HG03342 (cell line): Measurements from ENCODE around the gene PLA2R1.

Source experiments
- ATAC-seq: cut with Tn5 transposase; IDR thresholded peaks from one replicate; pipeline ENCODE4 v1.9.1; 2021; ENCODE audit warnings: mild to moderate bottlenecking, moderate library complexity; ENCODE audit not compliant: unreplicated experiment

PLA2R1 gene

DNA sequence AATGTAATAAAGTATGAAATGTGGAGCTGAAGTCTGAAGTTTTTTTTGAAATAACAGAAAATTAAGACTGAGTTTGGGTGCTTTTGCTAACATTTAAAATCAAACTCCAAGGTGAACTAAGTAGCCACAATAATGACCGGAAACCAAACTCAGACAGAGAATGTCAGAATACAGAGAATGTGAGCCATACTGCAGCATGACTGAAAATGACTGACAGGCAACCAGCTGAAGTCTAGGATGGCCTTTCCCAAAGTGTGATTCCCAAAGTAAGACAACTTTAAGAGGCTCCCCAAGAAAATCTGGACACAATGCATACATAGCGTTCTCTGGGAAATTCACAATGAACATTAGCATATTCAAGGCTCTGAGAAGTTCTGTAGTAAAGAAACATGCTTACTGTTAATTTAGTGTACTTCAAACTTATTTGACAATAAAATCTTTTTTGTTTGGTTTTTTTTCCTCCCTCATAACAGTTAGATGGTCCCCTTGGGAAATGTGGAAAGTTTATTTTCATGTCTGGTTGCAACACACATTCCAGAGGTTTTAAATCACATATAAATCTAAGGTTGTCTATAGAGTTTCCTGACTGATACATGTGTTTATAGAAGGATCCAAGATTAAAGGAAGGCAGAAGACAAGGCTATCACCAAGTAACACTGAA lies 28.6 kb downstream of the PLA2R1 start:
- no peak for ATAC-seq

DNA sequence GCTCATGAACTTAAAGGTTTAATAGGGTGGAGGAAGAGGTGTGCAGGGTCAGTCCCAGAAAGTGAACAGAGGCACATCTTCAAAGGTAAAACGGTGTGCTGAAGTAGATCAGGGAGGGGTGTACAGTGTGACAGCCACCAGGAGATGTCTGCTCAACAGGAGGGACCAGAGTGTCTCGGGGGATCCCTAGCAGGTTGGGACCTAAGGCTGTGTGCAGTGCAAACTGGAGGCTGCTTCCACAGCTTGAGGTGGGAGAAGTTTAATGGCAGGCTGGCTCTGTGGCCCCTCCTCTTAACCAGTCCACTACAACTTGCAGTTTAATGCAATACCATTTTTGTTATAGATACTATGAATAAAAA lies 33.2 kb downstream of the PLA2R1 start:
- no peak for ATAC-seq

DNA sequence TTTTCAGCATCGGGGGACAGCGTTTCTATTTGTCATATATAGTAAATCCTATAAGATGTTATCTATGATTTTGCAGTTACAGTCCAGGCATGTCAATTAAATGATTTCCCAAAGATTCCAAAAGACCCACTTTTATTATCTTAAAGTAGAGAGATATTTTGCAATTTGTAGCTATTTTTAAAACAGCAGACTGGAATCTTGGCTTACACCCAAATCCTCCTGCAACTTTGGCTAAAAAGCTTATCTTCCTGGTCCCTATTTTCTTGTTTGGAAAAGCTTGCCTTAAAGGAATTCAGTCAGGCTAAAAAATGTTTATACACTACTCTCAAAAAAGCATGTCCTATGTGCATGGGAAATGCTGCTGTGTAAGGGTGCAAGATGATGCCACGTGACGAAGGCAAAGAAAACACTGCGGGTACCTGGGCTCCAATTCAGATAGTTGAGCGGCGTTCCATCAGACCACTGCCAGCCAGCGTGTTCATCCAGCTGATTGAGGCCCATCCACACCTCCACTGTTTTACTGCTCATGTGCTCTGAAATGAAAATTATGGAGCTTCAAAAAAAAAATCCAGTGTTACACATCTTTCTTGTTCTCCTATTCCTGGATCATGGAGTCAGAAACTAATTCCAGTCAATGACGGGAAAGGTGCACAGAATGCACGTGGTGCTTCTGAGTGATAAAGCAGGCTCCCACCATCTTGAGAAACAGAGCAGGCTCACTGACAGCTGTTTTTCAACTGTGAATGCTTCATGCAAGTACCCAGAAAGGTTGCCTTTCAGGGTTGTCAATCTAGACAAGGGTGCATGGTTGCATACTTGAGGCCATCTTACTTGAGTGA lies 33.8 kb downstream of the PLA2R1 start:
- ATAC-seq: no peak

DNA sequence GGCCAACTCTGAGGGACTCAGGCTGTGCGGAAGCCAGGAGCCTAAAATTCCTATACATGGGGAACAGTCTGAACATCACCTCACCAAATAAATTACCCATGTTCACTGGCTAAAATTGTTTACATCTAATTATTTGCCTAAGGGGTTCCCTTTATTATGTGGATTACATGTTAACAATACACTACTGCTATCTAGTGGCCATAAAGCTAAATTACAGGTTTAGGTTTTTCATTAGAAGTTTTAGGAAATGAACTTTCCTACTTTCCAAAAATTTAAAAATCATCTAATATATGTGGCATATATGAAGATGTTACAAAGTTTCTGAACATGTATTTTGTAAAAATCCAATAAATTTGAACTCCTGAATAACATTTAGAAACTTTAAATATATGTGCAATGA lies 40.3 kb downstream of the PLA2R1 start:
- ATAC-seq: no peak

DNA sequence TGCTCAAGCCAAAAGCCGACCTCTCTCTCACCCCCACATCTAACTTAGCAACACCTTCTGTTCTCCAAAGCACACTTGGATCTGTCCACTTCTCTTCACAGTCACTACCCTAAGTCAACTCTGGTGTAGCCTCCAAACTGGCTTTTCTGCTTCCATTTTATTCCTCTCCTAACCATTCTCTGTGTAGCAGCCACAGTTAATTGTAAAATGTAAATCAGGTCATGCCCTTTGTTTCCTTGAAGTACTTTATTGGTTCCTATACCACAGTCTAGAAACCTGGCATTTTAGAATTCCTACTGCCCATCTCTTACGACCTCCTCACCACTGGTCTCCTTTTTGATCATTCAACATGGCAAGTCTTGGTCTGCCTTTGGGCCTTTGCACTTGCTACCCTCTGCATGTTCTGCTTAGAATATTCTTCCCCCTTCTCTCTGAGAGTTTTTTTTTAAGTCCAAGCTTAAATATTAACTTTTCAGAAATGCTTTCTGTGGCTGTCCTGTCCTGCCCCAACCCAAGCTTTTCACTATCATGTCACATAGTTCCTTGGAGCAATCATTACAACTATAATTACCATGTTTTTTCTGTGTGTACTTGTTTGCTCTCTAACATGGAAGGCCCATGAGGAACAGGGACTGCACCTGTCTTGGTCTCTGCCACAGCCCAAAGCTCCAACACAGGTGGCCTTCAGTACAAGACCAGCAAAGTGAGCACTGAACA lies 42.9 kb downstream of the PLA2R1 start:
- ATAC-seq: no peak

DNA sequence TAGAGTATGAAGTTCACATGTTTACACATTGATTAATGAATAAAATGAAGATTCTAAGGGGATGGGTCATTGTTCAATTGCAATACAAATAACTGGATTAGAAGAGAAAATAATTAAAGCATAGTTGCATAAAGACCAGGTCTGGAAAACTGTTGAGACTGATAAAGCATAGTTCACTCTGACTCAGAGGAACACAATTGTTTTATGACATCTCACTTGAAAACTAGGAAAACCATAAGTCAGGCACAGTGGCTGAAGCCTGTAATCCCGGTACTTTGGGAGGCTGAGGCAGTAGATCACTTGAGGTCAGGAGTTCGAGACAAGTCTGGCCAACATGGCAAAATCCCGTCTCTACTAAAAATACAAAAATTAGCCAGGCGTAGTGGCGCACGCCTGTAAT lies 46.7 kb downstream of the PLA2R1 start:
- no peak for ATAC-seq

DNA sequence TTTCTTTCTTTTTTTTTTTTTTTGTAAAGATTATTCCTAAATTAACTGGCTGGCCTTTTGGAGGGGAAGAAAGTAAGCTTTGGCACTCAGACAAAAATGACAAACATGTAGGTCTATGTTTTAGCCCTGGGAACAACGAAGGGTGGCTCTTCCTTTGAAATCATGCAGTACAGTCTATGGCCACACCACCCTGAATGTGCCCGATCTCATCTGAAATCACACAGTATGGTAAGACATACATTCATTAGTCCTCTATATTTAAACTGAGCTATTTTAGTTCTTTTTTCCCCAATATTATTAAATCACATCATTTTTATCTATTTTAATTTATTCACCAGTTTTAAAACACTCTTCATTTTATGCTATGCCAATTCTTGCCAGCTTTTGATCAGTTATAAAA lies 48.2 kb downstream of the PLA2R1 start:
- no peak for ATAC-seq

DNA sequence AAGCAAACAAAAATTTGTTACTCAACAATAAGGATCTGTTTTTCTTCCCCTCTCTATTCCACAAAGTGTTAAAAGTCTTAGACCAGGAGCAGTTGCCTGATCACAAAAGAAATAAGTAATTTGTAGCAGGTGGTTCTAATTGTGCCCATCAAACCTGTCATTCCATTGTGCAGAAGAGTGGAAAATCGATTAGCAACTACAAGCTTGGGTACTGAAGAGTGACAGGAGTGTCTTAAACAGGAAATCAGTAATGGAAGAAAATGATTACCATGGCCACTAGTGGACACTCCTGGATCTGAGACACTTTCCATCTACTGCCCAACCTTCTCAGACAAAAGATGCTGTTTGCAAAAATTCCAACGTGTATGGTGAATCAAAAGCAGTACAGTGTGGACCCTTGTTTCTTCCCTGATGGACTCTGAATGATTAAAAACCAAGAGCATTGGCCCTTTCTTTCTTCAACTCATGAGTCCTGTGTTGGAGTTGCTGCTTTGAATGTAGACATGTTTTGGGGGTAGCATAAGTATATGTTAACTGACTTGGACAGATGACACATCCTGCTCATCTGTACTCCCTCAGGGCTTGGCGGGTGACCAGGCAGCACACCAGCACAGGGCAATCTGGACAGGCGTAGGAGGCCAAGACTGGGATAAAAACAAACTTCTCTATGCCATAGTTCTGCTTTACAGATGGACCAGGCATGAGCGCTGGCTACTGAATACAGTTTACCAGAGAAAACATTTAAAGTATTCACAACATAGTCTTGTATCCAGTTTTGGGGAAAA lies 51.9 kb downstream of the PLA2R1 start:
- no peak for ATAC-seq

DNA sequence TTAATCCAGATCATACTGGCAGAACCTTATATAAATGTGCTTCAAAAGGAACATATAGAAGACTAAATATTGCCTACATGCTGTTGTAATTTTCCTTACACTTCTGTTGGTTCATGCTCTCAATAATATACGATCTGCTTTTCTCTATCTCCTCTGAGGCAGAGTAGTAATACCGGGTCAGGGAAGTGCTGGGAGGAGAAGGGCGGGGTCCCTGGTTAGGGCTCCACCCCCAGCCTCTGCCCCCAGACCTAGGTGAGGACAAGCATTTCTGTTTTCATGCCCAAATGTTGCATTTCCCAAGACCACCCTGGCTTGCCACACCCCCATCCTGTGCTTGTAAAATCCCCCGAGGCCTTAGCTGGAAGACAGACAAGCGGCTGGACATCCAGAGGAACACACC lies 55.3 kb downstream of the PLA2R1 start:
- no peak for ATAC-seq

DNA sequence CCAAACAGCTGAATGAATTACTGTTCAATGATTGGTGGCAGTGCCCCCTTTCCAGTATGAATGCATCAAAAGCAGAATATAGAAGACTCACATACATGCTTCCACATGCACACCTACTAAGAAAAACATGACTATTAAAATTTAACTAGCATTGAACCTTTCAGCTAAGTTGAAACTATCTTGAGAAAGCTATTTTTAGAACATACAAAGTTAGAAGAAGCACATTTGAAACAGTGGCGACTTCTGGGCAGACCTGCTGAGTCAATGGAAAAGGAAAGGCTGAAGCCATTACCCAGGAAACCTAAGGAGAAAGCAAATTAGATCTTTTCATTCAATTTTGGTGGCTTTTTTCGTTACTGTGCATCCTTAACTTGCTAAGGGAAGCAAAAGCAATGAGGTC lies 55.9 kb downstream of the PLA2R1 start:
- ATAC-seq: no peak

DNA sequence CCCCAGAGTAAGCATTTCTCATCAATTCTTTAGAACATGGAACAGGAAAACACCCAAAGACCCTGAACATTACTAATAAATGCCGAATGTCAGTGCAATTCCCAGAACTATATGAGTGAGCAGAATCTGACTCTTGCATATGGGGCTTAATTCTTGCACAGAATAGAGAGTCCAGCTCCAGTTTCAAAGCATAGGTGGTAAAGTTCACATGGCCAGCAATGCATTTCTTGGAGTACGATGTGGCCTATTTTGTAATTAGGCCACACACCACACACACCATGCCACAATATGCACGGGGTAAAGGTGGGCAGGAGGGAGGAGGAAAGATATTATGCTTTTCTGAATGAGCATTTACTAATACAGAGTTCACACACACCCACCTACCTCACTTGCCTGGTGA lies 56.5 kb downstream of the PLA2R1 start:
- no peak for ATAC-seq

DNA sequence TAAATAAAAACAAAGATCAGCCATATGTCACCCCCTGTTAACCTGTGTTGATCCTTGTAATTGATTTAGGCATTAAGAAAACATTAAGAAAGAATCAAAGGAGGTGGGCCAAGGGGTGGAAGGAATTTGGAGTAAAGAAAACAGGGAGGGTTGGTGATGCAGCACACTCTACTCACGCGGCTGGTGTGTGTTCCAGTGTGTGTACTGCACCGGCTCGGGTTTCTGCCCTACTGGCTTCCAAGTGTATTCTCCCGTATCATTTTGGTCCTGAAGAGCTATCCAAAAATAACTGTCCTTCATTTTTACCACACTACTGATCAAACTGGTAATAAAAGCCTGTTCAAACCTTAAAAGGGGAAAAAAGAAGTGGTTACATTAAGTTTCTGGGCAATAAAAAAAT lies 56.9 kb downstream of the PLA2R1 start:
- ATAC-seq: no peak

DNA sequence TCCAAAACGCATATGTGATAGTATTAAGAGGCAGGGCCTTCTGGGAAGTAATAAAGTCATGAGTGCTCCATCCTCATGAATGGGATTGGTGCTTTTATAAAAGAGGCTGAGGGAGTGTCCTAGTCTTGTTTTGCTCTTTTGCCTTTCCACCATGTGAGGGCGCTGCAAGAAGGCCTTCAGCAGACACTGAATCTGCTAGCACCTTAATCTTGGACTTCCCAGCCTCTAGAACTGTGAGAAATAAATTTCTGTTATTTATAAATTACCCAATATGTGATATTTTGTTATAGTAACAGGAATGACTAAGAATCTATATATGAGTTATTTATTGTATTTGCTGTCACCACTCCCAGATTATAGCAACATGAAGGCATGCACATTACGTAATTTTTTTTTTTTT lies 63.5 kb downstream of the PLA2R1 start:
- ATAC-seq: no peak

DNA sequence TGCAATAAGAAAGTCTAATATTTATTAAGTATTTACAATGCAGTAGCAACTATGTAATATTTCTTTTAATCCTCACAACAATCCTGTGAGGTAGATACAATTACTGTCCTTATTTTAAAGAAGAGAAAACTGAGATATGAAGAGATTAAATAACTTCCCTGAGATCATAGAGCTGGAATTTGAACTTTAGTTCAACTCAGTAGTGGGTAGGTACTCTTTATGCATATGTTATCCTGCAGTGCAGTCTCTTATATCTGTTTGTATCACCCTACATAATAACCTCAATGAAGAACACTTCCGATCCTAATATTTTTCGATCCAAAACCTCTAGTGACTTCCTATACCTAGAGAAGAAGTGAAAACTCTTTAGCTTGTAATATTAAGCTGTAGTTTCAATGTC lies 64.2 kb downstream of the PLA2R1 start:
- no peak for ATAC-seq

DNA sequence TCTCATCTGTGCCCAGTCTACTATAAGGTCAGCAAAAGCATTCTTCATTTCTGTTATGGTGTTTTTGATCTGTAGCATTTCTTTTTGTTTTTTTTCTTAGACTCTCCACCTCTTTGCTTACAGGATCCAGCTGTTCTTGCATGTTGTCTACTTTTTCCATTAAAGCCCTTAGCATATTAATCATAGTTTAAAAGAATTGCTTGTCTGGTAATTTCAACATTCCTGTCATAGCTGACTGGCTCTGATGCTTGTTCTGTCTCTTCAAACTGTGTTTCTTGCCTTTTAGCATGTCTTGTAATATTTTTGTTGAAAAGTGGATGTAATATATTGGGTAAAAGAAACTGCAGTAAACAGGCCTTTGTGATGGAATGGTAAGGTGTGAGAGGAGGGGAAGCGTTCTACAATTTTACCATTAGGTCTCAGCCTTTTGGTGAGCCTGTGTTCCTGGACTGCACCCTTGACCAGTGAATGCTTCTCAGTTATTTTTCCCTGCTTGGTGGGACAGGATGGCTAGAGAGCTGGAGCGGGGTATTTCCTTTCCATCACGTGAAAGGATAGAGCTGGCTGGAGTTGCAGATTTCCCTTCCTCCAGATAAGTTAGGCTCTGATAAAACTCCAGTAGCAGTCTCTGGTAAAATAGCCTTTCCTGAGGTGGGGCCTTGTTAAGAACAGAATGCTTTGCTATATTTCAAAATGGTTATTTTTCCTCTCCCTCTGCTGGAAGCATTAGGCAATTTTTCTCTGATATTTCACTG lies 65.4 kb downstream of the PLA2R1 start:
- ATAC-seq: no peak

DNA sequence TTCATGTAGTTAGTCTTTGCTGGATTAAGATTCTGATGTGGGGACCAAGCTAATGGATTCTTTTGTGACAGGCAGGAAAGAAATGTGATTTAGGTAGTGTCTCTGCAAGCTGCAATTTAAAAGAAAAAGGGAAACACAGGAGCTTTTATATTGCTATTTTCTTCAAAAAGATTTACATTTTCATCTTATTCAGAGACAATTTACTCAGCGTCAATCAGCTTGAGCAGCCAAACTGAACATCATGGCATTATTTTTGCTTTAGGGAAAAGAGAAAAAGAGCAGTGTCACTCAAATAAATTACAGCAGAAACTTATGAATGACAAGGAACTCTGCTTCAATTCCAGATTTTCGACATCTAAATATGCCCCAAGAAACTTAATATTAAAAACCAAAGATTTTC lies 67.4 kb downstream of the PLA2R1 start:
- ATAC-seq: no peak

DNA sequence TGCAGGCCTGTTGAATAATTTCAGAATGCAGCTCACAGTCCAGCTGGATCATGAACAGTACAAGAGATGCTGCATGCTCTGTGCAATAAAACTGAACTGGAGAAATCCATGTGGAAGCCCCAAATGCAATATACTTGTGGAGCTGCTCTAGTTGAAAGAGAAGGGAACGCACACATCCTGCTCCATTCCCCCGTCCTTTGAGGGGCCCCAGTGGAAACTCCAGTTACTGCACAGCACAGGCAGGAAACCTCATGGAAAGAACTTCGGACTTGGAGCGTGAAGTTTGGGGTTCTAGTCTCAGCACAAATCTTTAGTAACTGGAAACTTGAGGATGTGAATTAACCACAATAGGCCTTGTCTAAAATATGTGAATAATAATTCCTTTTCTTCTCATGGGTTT lies 73.2 kb downstream of the PLA2R1 start:
- ATAC-seq: no peak

DNA sequence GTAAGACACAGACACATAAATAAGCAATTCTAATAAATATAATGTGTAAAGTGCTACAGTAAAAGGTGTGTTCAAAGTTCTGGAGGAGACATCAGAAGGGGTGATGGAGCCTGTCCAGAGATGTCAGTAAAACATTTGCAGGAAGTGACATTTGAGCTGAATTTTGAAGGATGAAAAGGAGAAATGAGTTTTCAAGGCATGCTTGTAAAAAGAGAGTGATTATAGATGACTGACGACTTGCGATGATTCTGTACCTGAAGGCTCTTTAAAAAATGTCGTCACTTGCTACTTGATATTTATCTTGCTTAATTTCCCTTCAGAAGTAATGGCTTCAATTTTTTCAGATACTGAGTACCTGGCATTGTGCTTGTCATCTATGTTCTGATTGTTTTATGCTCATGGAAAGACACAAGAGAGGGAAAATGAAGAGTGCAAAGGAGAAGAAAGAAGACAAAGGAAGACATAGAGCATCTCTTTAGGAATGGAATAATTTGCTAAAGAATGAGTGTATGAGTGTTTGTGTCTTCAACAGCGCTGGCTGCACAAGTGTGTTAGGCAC lies 73.9 kb downstream of the PLA2R1 start:
- no peak for ATAC-seq

DNA sequence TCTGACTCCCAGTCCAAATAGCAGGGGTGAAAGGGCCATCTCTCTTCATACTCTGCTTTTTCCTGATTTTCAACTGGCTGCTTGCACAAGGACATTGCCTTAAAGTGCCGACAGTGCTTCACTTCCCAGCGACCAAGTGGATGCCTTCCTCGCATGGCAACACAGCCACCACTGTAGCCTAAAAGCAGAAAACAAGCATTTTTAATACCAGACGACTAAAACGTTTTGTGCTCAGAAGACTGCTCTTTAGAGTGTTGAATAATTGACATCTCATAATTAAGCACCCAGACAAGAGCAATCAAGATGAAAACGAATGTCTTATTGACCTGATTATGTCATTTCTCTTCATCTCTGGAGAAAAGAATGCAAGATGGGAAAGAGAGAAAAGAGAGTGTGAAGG lies 75.2 kb downstream of the PLA2R1 start:
- no peak for ATAC-seq

DNA sequence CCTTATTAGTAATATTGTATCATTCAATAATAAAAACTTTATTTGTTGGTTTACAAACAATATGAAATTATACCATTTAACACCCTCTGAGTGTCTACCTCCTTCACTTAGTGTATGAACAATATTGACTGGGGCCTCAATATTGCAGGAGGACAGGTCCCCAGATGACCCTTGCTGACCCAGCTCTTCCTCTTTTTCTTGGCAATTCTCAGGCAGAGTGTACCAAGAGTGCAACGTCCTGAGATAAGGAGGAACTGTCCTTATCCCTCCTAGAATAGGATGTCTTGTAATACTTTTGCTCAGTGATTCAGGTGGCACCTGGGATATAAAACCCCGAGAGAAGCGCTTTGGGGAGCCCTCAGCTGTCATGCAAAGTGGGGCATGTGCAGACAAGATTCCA lies 76.8 kb downstream of the PLA2R1 start:
- no peak for ATAC-seq
